GM18519 (cell line): ENCODE results near the gene SLC26A6.

Experiments
- ATAC-seq: cut with Tn5 transposase; IDR thresholded peaks from one replicate; pipeline ENCODE4 v1.9.1; 2021; ENCODE audit warnings: mild to moderate bottlenecking, moderate library complexity; ENCODE audit not compliant: unreplicated experiment, low FRiP score

SLC26A6 gene

DNA sequence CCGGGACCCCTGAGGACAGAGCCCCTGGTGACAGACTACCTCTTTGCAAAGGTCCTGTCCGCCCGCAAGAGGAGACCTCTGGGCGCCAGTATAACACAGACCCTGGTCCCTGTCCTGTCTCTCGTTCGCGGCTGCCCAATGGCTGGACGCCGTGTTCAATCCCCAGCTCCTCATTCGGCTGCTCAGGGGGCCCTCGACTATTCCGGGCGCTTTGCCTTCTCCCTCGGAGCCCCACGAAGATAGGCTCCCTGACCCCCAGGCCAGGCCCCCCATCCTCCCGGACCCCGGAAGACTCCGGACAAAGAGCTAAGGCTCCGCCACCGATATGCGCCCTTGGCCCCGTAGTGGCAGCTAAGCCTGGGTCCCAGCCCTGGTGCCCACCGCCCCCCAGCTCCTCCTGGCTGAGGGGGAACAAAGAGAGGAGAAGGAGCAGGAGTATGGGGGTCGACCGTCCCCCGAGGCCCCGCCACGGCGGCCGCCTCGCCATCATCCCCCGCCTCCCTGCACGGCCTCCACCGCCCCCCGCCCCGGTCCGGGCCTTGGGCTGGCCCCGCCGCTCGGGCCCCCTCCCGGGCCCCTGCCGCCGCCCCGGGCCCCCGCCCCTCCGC lies 27.0 kb upstream of the SLC26A6 start:
- no peak for ATAC-seq

DNA sequence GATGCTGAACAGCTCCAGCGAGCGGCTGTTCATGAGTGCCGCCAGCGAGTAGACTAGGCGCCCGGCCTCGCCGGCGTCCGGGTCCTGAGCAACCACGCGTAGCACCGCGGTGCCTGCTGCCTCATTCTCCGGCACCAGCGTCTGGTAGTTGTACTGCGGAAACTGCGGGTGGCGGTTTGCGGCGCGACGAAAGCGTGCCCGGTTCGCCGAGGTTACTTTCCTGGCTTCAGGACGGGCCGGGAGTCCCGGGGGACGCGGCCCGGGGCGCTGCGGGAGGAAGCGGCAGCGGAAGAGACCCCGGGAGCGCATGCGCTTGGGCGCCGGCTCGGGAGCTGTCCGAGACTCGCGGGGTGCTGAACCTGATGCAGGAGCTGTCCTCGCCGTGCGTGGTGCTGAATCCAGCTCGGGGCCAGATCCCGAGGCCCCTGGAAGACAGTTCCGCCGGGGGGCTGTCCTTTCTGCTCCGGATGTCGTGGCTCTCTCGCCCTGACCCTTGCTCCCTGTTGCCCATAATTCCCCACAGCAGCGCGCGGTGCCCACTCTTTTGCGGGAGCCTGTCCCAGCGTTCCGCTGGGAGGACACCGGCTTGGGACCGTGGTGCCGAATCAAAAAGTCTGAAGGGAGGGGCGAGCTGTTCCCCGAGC lies 26.4 kb upstream of the SLC26A6 start:
- no peak for ATAC-seq

DNA sequence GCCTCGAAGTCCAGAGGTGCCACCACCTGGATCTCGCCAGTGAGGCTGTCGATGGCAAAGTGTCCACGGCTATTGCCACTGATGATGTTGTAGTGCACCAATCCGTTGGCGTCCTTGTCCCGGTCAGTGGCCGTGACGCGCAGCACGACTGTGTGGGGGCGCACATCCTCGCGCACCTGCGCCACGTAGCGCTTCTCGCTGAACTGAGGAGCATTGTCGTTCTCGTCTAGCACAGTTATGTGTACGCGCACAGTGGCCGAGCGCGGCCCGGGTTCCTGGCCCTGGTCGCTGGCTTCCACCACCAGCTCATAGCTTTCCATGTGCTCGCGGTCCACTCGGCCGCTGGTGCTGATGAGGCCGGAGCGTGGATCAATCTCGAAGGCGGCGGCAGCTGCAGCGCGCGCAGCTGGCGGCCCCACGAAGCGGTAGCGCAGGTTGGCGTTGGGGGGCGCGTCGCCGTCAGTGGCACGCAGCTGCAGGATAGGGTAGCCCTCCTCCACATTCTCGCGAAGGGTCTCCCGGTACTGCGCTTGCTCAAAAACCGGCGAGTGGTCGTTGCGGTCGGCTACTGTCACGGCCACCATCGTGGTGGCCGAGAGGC lies 25.6 kb upstream of the SLC26A6 start:
- ATAC-seq: no peak

GRCh38 chr3:48656841-48657281 lies 21.6 kb upstream of the SLC26A6 start:
- no peak for ATAC-seq

GRCh38 chr3:48656061-48656840 lies 21.0 kb upstream of the SLC26A6 start:
- ATAC-seq: peak; percentile 38

DNA sequence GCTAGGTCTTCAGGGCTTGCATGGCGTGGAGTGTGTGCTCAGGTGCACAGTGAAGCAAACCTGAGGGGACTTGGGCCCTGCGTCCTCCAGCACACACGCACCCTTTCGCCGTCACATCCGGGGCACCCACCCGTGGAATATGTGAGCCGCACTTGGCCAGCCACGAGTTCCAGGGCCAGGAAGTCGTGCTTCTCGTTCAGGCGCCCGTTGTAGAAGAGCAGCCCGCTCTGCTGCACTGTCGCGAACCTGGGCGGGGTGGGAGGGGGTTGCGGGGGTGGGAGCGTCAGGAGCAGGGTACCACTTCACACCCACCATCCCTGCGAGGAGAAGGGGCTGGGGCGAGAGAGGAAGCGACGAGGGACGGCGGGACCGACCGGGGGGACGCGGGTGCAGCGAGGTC lies 20.3 kb upstream of the SLC26A6 start:
- ATAC-seq: no peak

- ATAC-seq: no peak
Measured at GRCh38 chr3:48655063-48655462, 19.8 kb upstream of the SLC26A6 start.

DNA sequence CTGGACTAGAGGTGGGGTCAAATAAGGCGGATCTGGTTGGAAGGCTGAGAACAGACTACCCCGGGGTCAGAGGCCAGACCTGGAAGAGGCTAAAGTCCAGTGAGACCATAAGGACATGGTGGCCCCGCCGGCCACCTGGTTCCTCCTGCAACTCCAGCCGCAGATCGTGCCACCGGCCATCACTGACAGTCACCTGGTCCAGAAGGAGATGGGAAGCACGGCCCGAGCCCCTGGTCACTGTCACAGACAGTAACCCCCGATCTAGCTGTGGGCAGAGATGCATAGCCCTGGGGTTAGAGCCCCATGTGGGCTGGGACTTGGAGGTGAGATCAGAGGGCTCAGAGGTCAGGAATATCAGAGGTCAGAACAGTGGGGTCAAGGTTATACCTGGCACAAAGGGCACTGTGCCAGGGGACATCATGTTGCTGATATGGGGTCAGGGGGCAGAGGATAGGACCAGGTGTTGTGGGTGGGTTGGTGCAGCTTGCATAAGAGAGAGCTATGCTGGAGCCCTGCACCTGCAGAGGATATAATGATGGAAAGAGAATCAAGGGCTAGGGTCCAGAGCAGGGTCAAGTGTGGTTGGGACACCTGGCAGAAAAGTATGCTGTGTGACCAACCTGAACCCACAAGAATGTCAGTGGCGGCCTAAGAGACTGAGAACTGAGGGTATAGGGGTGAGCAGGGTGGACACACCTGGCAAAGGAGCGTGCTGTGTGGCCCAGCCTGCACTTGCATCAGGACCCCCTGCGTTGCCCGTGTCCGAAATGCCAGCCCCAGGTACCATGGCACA lies 17.9 kb upstream of the SLC26A6 start:
- ATAC-seq: no peak

DNA sequence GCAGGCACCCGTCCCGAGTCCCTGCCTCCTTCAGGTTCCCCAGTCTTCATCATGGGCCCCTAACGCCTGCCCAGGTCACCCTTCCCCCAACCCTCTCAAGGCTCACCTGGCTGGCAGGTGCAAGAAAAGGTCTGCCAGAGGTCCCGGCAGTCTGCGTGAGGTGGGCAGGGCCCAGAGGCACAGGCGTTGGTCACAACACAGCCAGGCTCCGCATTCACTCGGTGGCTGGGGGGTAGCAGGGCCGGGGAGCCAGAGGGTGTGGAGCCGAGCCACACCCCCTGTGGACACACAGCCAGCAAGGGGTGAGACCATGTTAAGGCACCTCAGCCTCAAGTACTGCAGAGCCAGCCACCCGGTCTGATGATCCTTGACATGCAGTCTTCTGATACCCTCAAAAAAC lies 16.5 kb upstream of the SLC26A6 start:
- ATAC-seq: no peak

GRCh38 chr3:48650723-48651122 lies 15.5 kb upstream of the SLC26A6 start:
- ATAC-seq: no peak

GRCh38 chr3:48648188-48648850 lies 13.1 kb upstream of the SLC26A6 start:
- no peak for ATAC-seq

- ATAC-seq: no peak
Measured at GRCh38 chr3:48647714-48648113, 12.5 kb upstream of the SLC26A6 start.

DNA sequence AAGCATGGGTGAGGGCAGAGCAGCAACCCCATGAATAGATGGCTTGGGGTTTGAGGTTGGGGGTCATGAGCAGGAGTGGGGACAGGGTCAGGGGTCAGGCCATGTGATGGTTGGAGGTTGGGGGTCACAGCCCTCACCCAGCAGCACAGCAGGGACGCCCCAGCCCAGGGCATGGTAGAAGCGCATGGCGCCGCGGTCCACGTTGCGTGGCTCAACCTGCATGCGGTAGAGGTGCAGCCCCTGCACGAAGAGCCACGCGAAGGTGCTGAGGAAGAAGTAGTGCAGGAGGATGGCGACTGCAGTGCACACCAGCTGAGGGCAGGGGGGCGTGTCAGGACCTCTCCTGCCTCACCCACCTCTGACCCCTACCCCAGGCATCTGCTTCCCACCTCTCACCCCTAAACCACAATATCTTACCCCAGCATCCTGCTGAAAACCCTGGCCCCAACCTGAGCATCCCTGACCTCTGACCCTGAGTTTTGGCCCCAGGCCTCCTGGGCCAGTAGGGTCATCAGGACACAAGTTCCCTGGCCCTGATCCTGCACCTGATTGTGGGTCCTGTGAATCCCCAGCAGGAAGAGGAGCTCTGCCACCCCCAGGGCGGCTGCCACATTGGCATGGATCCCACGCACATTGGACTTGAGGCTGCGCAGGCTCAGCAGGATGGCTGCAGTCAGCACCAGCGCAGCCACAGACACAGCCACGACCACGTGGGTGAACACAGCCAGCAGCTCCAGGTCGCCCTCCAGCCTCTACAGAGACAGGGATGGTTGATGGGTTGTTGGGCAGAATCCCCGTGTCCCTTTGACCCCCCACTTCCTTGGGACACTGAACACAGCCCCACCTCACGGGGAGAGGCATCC lies 9.9 kb upstream of the SLC26A6 start:
- no peak for ATAC-seq

- no peak for ATAC-seq
Measured at GRCh38 chr3:48642605-48643004, 7.3 kb upstream of the SLC26A6 start.

GRCh38 chr3:48641396-48641795 lies 6.1 kb upstream of the SLC26A6 start:
- ATAC-seq: no peak

DNA sequence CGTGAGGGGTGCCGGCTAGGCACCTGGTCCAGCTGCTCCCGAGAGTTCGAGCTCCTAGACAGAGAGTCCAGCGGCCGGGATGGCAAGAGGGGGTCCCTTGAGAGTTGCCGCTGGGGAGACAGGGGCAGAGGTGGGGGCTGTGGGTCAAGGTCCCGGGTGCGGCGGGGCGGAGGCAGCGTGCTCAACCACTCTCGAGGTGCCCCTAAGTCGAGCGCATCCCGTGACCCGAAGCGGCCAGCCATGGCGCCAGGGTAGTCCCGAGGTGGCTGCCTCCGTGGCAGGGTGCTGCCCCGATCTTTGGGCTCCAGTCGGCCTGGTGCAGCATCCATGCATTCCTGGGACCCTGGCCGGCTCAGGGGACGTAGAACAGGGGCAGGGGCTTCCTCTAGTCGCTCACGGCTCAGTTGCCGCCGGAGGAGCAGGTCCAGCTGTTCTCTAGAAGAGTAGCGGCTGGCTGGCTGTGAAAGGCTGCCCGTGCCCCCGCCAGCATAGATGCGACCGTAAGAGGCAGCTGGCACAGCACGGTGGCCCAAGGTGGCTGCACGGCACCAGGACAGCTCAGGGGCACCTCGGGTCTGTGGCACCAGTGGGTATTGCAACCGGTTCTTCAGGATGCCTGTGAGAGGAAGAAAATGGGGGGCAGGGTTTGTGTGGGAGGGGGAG lies 4.8 kb upstream of the SLC26A6 start:
- no peak for ATAC-seq

- no peak for ATAC-seq
Measured at GRCh38 chr3:48637305-48637704, 2.0 kb upstream of the SLC26A6 start.

- ATAC-seq: no peak
Measured at GRCh38 chr3:48636149-48636655, 941 bp upstream of the SLC26A6 start.
